Renal pelvis (tissue), 4 donors: ENCODE data around the gene HMG20A. TPM values are rescaled to one million over a fixed set of nuclear protein-coding genes. Genes with fewer than 3 reads are reported as not detected.

Experiments used
- DNase-seq: peaks from one replicate; pipeline ENCODE4 v3.0.0-alpha.2; 2013
- polyA plus RNA-seq, 3 donors: library from polyadenylated mRNA; unstranded; fragments of 120-200 nt; gene quantifications; one replicate each; pipeline ENCODE4 v1.2.1, GENCODE V29; 2013; ENCODE audit not compliant: insufficient read length in 3 of 3

HMG20A gene
- polyA plus RNA-seq, 3 donors, result 55.2 to 75.7 (median 63.6) TPM

- no peak for DNase-seq
These were observed 75.3 kb downstream of the HMG20A start for GRCh38 chr15:77495838-77496596.

- peak; percentile 65 for DNase-seq
These were observed 76.0 kb downstream of the HMG20A start for GRCh38 chr15:77496715-77497109.

GRCh38 chr15:77497110-77497737 is 76.5 kb downstream of the HMG20A start:
- no peak for DNase-seq

- DNase-seq, result no peak
These were observed 77.3 kb downstream of the HMG20A start for GRCh38 chr15:77497942-77498361.

- no peak for DNase-seq
These were observed 78.5 kb downstream of the HMG20A start for GRCh38 chr15:77499087-77499760.

GRCh38 chr15:77500989-77501388 is 80.3 kb downstream of the HMG20A start:
- no peak for DNase-seq

- no peak for DNase-seq
These were observed 81.8 kb downstream of the HMG20A start for GRCh38 chr15:77502379-77503095.

- no peak for DNase-seq
These were observed 82.6 kb downstream of the HMG20A start for GRCh38 chr15:77503240-77503639.

- DNase-seq, result no peak
These were observed 83.1 kb downstream of the HMG20A start for GRCh38 chr15:77503764-77504163.

- no peak for DNase-seq
These were observed 83.6 kb downstream of the HMG20A start for GRCh38 chr15:77504306-77504705.

GRCh38 chr15:77504871-77505270 is 84.2 kb downstream of the HMG20A start:
- DNase-seq, result no peak

GRCh38 chr15:77505556-77505955 is 84.9 kb downstream of the HMG20A start:
- DNase-seq, result no peak

GRCh38 chr15:77506311-77507142 is 85.8 kb downstream of the HMG20A start:
- DNase-seq, result peak; percentile 57

- no peak for DNase-seq
These were observed 86.6 kb downstream of the HMG20A start for GRCh38 chr15:77507143-77507897.

- no peak for DNase-seq
These were observed 87.2 kb downstream of the HMG20A start for GRCh38 chr15:77507911-77508310.

GRCh38 chr15:77508541-77509243 is 88.0 kb downstream of the HMG20A start:
- DNase-seq, result no peak

GRCh38 chr15:77510066-77511057 is 89.7 kb downstream of the HMG20A start:
- DNase-seq, result no peak

- DNase-seq, result no peak
These were observed 91.2 kb downstream of the HMG20A start for GRCh38 chr15:77511869-77512268.

GRCh38 chr15:77513226-77513625 is 92.5 kb downstream of the HMG20A start:
- DNase-seq, result no peak
